GM11168 (cell line): ENCODE results near the gene RASSF3.
"Not testable (repeated sequence)": the region's sequence is repeated elsewhere in the genome, so short reads cannot be mapped to it uniquely, and the experiment has no call there.

Source experiments
- in situ Hi-C: fragments of 300-500 bp; cut with MboI; formaldehyde crosslinking; loops from one replicate; pipeline ENCODE4 v1.12.0; 2022; ENCODE audit warnings: low sequenced_read_pairs; ENCODE audit not compliant: unreplicated experiment

RASSF3 gene

DNA sequence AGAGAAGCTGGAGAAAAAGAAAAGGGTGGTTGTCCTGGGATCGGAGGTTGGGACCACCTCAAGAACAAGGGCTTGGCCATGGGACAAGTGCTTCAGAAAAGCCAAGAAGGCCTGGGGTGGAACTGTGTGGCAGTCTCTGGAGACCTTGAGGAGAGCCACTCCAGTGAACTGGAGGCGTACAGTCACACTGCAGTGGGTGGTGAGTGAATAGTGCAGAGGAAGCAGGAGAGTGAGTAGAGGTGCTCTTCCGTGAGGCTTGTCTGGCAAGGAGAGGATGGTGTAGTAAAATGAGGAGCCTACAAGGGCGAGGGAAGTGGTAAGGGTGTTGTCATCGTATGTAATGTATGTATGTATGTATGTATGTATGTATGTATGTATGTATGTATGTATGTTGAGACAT is 20.9 kb downstream of the RASSF3 start:
- in situ Hi-C loops: no loop called here

DNA sequence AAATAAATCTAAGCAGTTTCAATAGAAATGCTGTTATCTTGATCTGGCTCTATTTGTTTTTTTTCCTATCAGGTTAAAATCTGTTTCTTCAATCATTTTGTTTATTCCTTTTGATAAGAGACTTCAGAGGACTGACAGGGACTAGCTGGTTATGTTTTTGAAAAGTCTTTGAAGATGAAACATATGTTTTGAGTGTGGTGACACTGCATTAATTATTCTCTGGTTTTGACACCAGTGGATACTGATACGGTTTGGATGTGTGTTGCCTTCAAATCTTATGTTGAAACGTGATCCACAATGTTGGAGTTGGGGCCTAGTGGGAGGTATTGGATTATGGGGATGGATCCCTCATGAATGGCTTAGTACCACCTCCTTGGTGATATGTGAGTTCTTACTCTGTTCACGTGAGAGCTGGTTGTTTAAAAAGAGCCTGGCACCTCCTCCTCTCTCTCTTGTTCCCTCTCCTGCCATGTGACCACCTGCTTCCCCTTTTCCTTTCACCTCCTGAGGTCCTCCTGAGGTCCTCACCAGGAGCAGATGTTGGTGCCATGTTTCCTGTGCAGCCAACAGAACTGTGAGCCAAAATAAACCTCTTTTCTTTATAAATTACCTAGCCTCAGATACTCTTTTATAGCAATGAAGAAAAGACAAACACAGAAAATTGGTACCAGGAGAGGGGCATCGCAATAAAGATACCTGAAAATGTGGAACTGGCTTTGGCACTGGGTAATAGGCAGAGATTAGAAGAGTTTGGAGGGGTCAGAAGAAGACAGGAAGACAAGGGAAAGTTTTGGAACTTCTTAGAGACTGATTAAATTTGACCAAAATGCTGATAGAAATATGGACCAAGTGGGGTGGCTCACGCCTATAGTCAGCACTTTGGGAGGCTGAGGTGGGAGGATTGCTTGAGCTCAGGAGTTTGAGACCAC is 23.0 kb downstream of the RASSF3 start:
- in situ Hi-C loops: no loop called here

DNA sequence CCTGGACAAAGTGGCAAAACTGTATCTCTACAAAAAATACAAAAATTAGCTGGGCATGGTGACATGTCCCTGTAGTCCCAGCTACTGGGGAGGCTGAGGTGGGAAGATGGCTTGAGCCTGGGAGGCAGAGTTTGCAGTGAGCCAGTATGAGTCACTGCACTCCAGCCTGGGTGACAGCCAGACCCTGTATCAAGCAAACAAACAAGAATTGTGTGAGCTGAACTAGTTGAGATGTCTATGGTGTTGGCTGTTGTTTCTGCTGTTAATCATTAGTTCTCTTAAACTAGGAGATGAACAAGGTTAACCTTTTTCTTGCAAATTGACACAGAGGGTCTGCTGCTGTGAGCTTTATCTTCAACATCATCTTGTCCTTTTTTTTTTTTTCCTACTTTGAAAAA is 23.6 kb downstream of the RASSF3 start:
- in situ Hi-C loops: no loop called here

DNA sequence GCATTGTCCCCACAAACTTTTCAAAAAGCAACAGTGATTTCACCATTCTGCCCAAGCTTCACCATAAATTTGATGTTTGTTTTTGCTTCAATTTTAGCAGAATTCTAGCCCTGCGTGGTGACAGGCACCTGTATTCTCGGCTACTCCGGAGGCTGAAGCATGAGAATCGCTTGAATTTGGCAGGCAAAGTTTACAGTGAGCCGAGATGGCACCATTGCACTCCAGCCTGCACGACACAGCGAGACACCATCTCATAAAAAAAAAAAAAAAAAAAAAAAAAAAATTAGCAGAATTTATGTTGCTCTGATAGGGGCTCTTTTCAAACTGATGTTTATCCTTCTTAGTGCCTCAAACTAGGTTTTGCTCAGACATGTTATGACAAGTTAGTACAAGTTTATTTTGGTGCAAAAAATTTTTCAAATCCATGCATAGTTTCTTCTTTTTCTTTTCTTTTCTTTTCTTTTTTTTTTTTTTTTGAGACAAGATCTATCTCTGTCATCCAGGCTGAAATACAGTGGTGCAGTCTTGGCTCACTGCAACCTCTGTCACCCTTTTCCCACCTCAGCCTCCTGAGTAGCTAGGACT is 24.3 kb downstream of the RASSF3 start:
- in situ Hi-C loops: no loop called here

DNA sequence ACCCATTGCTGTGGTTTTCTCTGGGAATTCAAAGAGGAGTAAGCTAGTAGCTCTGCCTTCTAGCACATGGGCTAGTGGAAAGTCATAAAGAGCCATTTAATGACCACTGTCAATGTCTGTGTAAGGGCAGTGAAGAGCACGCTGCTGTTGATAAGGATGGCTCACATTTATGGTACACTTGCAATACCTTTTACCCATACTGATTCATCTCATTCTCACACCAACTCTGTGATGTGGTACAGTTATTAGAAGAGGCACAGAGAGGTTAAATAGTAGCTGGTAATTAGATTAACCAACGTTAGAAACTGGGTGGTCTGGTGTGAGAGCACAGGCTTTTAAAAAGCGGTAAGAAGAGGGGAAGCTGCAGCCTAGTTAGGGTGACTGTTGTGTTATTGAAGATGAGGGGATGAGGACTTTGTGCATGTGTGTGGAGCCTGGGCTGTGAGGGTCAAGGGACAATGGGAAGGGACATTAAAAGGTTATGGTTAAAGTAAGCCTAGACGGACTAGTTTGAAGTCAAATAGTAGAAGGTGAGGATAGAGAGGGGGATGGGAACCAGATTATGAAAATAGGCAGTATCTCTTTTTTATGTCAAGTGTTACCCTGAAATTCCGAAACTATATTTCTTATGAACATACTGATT is 25.2 kb downstream of the RASSF3 start:
- in situ Hi-C loops: no loop called here

DNA sequence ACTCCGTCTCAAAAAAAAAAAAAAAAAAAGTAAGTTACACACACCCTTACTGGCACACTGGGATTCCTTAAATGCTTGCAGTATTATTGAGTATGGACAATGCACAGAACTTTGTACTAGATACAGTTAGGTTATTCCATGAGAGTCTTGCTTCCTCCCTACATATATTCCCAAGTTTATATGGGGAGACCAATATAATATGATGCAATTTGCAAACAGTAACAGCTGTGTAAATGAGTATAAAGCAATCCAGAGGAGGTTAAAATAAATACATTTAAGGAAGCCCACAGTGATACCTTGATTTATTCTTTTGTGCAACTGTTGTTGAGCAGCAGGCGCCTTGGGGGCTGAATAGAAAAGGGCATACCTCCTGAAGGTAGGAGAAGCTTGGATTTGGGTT is 26.6 kb downstream of the RASSF3 start:
- in situ Hi-C loops: no loop called here

DNA sequence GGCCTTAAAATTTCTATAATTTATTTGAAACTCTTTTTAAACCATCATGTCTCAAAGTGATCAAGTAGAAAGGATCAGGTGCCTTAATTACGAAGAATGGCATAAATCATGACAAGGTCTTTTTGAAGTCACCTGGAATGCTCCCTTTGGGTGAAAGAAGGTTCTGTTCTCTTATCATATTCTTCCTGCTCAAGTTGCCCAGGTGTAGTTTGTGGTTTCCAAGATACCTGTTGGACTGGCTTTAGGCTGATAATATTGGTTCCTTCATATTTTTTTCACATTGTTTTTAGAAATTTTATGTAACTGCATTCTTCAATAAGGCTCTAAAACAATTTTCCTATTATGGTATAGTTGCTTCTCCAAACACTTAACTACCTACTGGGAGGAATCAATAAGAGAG is 29.2 kb downstream of the RASSF3 start:
- in situ Hi-C loops: no loop called here

DNA sequence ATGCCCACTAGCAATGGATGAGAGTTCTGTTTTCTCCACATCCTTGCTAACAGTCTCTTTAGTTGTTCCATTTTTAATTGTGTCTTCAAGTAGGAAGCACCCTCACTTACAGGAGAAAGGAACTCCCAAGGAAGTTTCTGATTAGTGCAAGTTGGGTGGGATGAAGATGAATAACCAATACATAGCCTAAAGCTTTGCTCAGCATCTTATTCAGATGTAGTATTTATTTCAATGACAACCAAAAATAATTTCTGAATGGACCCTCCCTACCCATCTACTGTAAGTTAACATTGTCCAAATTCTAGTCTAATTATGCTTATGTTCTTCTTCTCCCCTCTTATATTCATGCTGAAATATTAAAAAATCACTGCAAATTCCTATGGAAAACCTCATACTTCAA is 36.0 kb downstream of the RASSF3 start:
- in situ Hi-C loops: no loop called here

DNA sequence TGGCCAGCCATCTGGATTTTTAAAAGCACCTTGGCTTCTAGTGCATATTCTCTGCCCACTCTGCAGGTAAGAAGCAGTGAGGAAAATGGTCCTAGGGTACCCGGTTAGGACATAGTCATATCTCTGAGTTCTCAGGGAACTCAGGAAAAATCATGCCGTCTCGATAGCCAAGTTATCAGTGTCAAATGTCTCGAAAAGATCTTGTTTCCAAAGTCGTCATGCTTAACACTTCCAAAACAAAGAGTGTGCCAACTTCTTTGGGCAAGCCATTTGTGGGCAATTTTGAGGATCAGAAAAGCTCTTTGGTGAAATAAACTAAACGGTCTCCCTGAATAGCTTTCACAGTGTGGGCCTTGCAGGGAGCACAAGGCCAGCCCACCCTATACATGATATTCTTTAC is 39.2 kb downstream of the RASSF3 start:
- in situ Hi-C loops: no loop called here

DNA sequence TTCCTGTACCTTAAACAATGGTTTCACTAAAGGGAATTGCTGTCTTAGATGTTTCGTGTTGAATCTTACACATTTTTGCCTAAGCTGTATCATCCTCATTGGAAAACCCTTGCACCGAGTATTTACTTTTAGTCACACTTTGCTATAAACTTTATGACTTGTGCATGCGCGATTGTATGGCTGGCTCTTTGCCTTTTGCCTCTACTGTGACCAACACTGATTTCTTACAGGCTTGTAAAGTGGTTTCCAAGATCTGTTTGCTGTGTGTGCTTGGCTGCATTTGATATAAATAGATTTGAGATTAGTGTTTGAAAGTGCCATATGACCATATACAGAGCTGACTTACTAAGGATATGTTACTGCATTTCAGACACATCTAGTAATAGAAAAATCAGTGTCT is 40.5 kb downstream of the RASSF3 start:
- in situ Hi-C loops: no loop called here

DNA sequence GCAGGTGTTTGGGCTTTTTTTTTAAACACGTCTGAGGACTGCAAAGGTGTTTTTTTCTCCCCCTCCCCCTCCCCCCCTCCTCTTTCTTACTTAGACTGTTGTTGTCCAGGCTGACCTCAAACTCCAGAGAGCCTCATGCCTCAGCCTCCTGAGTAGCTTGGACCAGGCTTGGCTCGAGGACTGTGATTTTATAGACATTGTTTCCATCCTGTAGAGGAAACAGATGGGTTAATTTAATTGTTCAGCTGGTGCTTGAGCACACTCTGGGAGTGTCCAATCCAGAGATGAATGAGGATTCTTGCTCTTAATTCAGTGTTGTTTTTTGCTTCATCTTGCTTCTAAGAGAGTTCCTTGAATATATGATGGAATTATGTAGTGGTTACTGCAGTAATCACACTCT is 42.1 kb downstream of the RASSF3 start:
- in situ Hi-C loops: no loop called here

DNA sequence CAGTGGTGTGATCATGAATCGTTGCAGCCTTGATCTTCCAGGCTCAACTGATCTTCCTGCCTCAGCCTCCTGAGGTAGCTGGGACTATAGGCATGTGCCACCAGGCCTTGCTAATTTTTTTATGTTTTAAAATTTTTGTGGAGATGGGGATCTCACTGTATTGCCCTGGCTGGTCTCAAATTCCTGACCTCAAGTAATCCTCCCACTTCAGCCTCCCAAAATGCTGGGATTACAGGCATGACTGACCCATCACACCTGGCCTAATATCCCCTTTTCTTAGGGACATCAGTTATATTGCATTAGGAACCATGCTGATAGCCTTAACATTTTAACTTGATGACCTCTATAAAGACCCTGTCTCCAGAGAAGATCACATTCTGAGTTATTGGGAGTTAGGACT is 42.8 kb downstream of the RASSF3 start:
- in situ Hi-C loops: no loop called here

DNA sequence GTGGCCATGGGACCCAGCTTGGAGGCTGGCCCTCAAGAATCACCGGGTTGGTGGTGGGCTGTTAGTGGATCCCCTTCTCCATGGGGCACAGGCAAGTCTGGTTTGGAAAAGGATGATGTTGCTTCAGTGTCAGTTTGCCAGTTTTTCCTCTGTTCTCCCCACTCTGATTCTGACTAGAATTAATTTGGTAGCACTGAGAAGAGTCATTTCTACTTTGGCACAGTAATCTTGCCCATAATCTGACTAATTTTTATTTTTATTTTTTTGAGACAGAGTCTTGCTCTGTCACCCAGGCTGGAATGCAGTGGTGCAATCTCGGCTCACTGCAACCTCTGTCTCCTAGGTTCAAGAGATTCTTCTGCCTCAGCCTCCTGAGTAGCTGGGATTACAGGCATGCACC is 43.6 kb downstream of the RASSF3 start:
- in situ Hi-C loops: not testable (repeated sequence)

DNA sequence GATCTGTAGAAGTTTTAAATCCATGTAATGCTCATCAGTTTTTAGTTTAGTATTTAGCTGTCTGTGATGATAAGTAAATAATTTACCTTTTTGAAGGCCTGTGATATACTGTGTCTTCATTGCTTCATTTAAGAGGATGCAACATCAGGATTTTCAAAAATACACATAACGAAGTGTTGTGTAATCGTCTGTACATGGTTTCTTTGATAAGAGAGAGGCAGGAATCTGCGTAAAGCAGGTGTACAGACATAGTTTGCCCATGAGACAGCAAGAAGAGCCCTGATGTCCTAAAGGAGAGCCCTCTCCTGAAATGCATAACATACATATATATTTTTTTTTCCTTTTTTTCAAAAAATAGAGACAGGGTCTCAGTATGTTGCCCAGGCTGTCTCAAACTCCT is 44.8 kb downstream of the RASSF3 start:
- in situ Hi-C loops: no loop called here

DNA sequence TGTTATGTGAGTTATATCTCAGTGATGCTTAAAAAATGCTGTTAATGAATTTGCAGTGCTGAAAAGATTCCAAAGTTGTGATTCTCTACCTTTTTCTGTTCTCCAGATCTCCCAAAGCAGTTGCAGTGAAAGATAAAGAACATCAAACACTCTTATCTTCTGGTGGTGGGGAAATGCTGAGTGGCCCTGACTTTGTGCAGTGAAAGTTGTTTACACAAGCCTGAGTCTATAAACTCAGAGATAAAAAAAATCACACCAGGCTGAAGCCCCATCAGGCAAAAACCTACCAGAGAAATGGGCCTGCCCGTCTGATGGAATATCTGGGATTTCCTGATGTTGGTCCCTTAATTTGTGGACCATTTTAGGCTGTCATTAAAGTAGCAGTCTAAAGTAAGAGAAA is 46.1 kb downstream of the RASSF3 start:
- in situ Hi-C loops: no loop called here

DNA sequence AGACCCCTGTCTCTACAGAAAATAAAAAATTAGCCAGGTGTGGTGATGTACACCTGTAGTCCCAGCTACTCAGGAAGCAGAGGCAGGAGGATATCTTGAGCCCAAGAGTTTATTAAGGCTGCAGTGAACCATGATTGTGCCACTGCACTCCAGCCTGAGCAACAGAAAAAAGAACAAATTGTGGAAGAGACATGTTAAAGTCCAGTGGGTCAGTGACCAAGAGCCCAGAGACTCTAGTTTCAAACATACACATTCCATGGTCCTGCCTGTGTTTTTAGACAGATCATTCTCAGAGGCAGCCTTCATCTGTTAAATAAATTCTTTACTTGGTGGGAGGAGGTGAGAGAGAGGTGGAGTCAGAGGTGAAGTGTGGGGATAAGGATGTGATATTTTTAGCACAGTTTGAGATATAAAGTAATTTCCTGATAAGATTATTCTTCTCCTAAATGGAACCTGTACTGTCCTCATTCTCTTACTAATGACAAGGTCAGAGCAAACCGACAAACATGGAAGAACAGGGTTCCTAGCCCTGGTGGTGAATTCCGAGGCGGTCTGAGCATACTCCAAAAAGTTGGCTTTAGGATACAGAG is 48.7 kb downstream of the RASSF3 start:
- in situ Hi-C loops: no loop called here

DNA sequence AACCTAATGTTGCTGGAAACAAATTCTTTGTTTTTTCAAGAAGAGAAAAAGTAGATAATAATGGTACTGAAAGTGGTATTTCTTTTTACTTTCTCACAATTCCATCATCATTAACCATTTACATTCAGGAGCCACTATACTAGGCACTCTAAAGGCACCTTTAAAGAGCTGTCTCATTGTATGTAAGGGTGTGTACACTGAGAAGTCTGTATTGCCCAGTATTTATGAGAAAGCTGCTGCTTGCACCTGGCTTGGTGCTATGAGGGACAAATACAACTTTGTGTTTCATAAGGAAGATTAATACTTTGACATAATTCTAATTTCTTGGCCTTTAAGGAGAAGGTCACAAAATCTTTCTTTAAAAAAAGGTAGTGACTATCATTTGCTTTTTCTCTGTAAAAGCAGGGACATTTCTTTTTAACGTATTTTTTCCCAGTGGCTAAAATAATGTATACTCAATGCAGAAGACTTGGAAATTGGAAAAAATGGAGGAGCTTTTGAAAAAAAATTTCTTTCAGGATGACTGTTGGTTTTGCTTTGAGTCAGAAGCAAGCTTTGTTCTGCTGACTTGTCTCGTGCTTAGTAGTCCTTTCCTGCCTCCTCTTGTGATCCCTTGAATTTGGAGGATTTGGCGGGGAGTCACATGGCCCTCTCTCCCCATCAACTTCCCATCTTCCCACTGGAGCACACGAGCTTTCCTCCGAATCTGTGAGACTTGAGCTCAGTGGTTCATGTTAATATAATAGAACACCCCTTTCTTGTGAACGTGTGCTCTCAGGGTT is 50.1 kb downstream of the RASSF3 start:
- in situ Hi-C loops: no loop called here

DNA sequence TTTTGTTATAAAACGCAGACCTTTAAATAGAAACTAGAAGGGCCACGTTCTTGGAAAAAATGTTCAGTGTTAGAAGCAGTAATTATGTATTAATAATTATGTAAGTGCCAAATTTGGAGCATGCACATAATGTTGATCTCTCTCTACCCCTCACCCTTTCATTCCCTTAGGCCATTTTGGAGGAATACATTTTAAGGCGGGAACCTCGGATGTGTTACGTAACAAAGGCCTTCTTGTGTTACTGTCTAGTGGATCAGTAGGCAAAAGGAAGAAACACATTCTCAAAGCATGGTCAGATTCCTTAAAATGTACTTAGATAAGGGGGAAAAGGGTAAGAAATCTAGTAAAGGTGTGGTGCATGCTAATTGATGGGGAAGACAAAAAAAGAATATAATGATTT is 52.7 kb downstream of the RASSF3 start:
- in situ Hi-C loops: no loop called here

DNA sequence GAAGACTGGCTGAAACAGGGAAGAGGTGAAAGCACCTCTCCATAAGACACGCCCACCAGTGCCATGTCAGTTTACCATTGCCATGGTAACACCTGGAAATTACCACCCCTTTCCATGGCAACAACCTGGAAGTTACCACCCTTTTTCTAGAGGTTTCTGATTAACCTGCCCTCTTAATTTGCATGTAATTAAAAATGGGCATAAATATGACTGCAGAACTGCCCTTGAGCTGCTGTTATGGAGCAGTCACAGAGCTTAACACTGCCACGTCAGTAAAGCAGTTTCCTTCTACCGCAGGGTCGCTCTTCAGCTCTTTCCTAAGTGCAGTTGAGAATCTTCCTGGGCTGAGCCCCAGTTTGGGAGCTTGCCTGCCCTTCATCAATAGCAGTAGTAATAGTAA is 55.2 kb downstream of the RASSF3 start:
- in situ Hi-C loops: no loop called here
